Gastroesophageal sphincter (tissue), 2 donors: ENCODE data around the gene ZC3H18.

Experiments used
- EP300 ChIP-seq: sonication (generic); formaldehyde crosslinking; IDR thresholded peaks from one replicate; pipeline ENCODE4 v1.6.1; 2017; ENCODE audit warnings: antibody characterized with exemption, mild to moderate bottlenecking
- POLR2A ChIP-seq, 2 donors: fragments of 450-650 bp; IDR thresholded peaks; one replicate each; pipeline ENCODE4 v1.6.1; 2017; ENCODE audit warnings: antibody characterized with exemption in 2 of 2, mild to moderate bottlenecking in 2 of 2, moderate library complexity in 1 of 2

GRCh38 chr16:88599092-88599733 is 29.0 kb downstream of the ZC3H18 start:
- TF ChIP-seq POLR2A (IDR thresholded peaks at IDR 0.05) (no peak), EP300 (no peak)
